ENCODE measurements around the gene CNNM3. TPM values are rescaled to one million over a fixed set of nuclear protein-coding genes. Genes with fewer than 3 reads are reported as not detected.

CNNM3 gene
- total RNA-seq, 2 experiments from 2014 or later: 31.4 to 41.5 TPM

DNA sequence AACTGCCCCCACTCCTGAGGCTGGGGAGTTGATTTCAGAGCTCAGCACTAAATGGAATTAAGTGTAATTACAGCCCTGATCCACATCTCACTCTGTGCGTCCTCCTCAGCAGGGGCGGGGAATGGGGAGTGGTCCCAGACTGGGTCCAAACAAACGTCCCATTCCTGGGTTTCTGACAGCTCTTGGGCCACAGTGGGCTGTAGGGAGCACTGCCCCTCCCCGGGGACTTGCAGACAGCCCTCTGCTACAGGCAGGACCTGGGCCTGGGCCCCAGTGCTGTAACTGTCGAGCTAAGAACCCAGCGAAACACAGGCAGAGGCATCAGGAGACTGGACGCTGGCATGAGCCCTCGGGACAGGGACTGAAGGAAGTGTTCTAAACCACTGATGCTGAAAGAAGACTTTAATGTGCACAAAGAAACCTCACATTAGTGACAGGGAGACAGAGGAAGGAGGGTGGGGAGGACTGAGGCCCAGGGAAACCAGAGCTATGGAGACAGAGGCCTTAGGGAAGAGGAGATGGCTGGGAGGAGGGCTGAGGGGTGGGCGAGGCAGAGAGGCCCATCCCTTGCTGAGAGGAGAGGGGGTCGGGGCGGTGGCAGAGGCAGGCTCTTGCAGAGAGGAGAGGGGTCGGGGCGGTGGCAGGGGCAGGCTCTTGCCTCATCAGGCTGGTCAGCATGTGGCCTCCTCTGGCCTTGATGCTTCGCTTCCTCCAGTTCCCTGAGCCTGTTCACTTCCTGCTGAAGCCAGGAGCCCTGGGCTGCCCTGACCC lies 59.6 kb downstream of the CNNM3 start:
- Mint-ChIP-seq H3K4me1 (peaks cover 15% of the 10 kb centered on the region), H3K36me3 (ENCODE audit: low read depth) (no peaks in the 10 kb centered on the region), H3K27ac (no peak overlapping the region), H3K9me3 (no peaks in the 10 kb centered on the region), H3K27me3 (peaks cover 11% of the 10 kb centered on the region), H3K4me3 (no peak overlapping the region)
- POLR2A ChIA-PET: no interaction called here
- CTCF ChIA-PET: interaction anchor here (1.7 to 1.8 kb wide), 2 partner anchors 16 to 18 kb away, joined by 5 read pairs; partner anchors contain the start of gene ANKRD39
- DNase-seq: no peak

DNA sequence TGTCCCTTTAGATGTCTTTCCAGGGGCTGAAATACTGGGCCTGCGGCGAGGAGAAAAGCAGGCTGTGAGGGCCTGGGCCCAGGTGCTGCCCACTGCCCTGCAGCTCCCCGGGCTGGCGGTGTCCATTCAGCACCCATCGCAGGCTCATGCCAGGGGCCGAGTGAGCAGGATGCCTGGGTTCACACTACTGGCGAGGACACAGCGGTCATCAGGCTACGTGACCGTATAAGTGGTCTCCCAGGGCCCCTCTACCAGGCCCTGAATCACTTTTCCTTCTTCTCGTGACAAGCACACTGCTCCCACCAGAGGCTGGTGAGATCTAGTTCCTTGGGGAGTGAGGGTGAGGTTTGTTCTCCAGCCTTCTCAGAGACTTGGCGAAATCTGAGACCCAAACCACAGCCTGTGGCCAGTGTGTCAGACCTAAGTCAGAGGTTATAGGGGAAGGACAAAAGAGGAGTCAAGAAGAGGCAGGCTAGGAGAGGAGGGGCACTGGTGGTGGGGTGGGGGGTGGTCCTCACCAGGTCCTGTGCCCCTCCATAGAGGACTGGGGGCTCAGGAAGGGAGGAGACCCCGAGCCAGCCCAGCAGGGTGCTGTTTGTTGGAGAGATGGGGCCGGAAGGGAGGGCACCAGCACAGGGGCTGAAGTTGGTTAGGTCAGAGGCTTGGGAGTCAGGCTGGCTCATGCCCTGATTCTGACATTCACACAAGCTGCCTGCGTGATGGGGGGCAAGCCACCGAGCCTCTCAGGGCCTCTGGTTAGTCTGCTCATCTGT lies 60.4 kb downstream of the CNNM3 start:
- no peaks in the 10 kb centered on the region for H3K36me3 Mint-ChIP-seq (ENCODE audit: low read depth)
- no peak overlapping the region for H3K4me3 Mint-ChIP-seq
- H3K4me1 Mint-ChIP-seq: peaks cover 7% of the 10 kb centered on the region
- peak overlapping the region; percentile 42 for H3K27ac Mint-ChIP-seq
- H3K27me3 Mint-ChIP-seq: peaks cover 3% of the 10 kb centered on the region
- CTCF ChIA-PET: interaction anchor here (1.1 to 1.8 kb wide), 3 partner anchors 8 to 19 kb away, joined by 4 to 9 read pairs (median 5); partner anchors contain the start of gene ANKRD39
- POLR2A ChIA-PET: no interaction called here
- DNase-seq: no peak
- H3K9me3 Mint-ChIP-seq: no peaks in the 10 kb centered on the region

DNA sequence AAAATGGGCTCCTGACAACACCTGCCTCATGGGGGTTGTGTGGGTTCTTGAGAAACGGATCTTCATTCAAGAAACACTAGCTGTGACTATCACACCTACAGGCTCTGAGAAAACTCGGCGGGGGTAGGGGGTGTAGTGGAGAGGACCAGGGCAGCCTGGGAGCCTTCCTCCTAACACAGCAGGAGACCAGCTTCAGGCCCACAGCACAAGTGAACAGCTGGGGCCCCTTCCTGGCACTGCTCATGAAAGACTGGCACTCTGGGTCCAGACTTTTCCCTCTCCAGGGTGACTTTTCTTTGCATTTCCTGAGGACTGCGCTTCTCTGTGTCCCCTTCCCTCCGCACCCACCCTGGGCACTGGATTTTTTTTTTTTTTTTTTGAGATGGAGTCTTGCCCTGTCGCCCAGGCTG lies 61.0 kb downstream of the CNNM3 start:
- H3K27me3 Mint-ChIP-seq: peaks cover 3% of the 10 kb centered on the region
- no peak for DNase-seq
- CTCF ChIA-PET: interaction anchor here (1.1 to 1.8 kb wide), 2 partner anchors 9 to 19 kb away, joined by 4 to 9 read pairs; partner anchors contain the start of gene ANKRD39
- H3K4me3 Mint-ChIP-seq: no peak overlapping the region
- H3K27ac Mint-ChIP-seq: peak overlapping the region; percentile 42
- H3K4me1 Mint-ChIP-seq: peaks cover 7% of the 10 kb centered on the region
- no peaks in the 10 kb centered on the region for H3K9me3 Mint-ChIP-seq
- H3K36me3 Mint-ChIP-seq (ENCODE audit: low read depth): no peaks in the 10 kb centered on the region
- POLR2A ChIA-PET: no interaction called here

DNA sequence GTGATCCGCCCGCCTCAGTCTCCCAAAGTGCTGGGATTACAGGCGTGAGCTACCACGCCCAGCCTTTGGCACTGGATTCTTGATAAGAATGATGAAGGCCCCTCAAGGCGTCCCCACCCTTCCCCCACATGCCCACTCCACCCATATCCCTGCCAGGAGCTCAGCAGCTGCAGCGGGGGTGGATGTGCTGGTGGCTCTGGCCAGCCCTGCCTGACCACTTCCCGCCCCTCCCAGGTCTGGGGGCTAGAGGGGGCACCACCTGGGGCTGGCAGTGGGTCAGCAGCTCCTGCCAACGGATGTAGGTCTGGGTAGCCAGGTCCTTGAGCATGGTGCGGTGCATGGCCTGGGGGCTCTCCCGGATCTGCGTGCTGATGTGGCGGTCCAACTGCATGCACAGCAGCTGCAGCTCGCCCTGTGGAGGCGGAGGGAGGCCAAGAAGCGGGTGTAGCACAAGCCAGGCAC lies 61.6 kb downstream of the CNNM3 start:
- no peak for DNase-seq
- H3K9me3 Mint-ChIP-seq: no peaks in the 10 kb centered on the region
- H3K4me3 Mint-ChIP-seq: no peak overlapping the region
- no peak overlapping the region for H3K27ac Mint-ChIP-seq
- no peaks in the 10 kb centered on the region for H3K36me3 Mint-ChIP-seq (ENCODE audit: low read depth)
- peaks cover 3% of the 10 kb centered on the region for H3K27me3 Mint-ChIP-seq
- CTCF ChIA-PET: interaction anchor here (1.1 to 1.8 kb wide), 2 partner anchors 9 to 20 kb away, joined by 4 to 9 read pairs; partner anchors contain the start of gene ANKRD39
- POLR2A ChIA-PET: no interaction called here
- peaks cover 7% of the 10 kb centered on the region for H3K4me1 Mint-ChIP-seq

DNA sequence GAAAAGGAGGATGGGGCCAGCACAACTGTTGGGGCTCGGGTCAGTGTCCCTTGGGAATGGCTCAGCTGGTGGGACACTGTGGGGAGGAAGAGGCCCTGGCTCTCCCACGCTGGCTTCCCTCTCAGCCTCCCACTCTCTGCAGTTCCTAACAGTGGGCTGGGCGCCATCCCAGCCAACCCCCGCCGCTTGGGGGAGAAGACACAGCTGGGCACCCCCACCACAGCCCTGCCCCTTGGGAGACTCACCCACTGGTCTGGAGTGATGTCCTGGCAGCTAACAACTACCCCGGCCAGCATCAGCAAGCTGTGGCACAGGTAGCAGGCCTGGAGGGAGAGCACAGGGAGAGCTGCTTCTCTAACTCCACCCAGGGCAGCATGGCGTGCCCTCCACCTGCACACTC lies 62.1 kb downstream of the CNNM3 start:
- DNase-seq: no peak
- Mint-ChIP-seq H3K9me3 (no peaks in the 10 kb centered on the region), H3K4me3 (no peak overlapping the region), H3K4me1 (peaks cover 7% of the 10 kb centered on the region), H3K27me3 (peaks cover 3% of the 10 kb centered on the region), H3K27ac (no peak overlapping the region), H3K36me3 (ENCODE audit: low read depth) (no peaks in the 10 kb centered on the region)
- ChIA-PET CTCF (interaction anchor here (0.6 to 1.8 kb wide), 2 partner anchors 21 to 110 kb away, joined by 4 to 9 read pairs; partner anchors contain the start of gene ANKRD39), POLR2A (no interaction called here)

DNA sequence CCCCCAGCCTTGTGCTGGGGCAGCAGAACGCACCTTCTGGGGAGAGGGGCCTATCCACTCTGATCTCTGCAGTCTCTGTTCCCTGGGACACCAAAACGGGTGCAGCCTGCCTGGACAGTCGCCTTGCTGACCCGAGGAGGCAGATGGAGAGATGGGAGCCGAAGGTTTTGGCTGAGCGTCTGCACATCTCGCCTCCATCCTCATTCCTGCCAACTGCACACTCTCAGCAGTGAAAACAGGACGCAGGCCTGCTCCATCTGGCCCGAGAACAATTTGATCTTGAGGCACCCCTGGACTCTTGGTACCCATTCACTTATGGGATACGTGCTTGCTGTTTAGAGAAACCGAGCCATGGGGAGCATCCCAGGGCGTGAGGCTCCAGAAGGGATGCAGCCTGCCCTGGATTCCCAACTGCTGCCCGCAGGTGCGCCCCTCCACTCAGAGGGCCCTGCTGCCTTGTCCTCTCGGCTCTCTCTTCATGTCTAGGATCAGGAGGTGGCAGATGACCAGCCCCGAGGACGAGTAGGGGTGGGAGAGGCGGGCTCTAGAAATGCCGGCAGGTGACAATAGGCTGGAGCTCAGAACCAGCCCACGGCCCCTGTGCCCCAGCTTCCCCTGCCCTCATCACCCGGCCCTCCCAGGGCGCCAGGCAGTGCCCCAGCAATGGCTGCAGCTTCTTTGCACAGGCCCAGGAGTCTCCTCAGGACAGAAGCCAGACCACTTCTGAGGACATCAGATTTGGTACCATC lies 62.9 kb downstream of the CNNM3 start:
- Mint-ChIP-seq H3K4me3 (no peak overlapping the region), H3K4me1 (peaks cover 6% of the 10 kb centered on the region), H3K36me3 (ENCODE audit: low read depth) (no peaks in the 10 kb centered on the region), H3K27me3 (peaks cover 3% of the 10 kb centered on the region), H3K9me3 (no peaks in the 10 kb centered on the region), H3K27ac (no peak overlapping the region)
- CTCF ChIA-PET: interaction anchor here (0.6 to 1.8 kb wide), 4 partner anchors 9 to 109 kb away, joined by 3 to 9 read pairs (median 4); partner anchors contain the start of gene ANKRD39
- no peak for DNase-seq
- POLR2A ChIA-PET: no interaction called here

DNA sequence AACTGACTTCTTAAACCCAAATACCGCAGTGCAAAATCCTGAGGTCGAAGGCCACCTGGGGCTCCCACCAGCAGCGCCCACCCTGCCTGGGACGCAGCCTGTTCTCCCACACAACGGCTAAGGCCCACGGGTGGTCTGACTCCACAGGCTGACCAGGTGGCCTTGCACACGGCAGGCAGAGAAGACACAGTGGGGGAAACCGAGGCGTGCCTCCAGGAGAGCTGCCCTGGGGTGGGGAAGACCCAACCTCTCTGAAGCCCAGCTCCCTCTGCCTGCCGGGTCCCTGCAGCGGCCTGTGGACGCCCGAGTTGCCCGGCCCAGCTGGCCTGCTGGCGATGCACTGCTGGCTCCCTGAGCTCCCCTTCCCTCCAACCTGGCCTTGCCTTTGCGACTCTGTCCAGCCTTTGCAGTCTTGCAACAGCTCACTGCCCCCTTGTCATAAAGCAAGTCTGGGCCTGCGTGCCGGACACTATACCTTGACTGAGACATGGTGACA lies 63.5 kb downstream of the CNNM3 start:
- Mint-ChIP-seq H3K4me1 (peaks cover under 1% of the 10 kb centered on the region), H3K27me3 (no peaks in the 10 kb centered on the region), H3K9me3 (no peaks in the 10 kb centered on the region), H3K27ac (peak overlapping the region; percentile 46), H3K4me3 (no peak overlapping the region), H3K36me3 (ENCODE audit: low read depth) (no peaks in the 10 kb centered on the region)
- no peak for DNase-seq
- CTCF ChIA-PET: interaction anchor here (0.5 to 1.5 kb wide), 5 partner anchors 9 to 31 kb away, joined by 3 to 5 read pairs (median 3); partner anchors contain the start of gene ANKRD39
- POLR2A ChIA-PET: no interaction called here

DNA sequence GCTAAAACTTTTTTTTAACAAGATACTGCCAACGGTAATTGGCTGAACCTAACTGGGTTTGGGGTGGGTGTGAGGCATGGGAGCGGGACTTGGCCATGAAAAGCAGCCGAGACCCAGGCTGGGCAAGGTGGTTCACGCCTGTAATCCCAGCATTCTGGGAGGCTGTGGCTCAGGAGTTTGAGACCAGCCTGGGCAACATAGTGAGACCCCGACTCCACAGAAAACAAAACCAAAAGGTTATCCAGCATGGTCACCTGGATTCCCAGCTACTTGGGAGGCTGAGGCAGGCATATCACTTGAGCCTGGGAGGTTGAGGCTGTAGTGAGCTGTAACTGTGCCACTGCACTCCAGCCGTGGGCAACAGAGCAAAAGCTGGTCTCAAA lies 64.8 kb downstream of the CNNM3 start:
- no peak for DNase-seq
- POLR2A ChIA-PET: no interaction called here
- no peaks in the 10 kb centered on the region for H3K36me3 Mint-ChIP-seq (ENCODE audit: low read depth)
- no peak overlapping the region for H3K27ac Mint-ChIP-seq
- CTCF ChIA-PET: interaction anchor here (0.6 to 1.5 kb wide), 8 partner anchors 18 to 86 kb away, joined by 3 to 5 read pairs (median 3); partner anchors contain the start of gene ANKRD39
- no peaks in the 10 kb centered on the region for H3K9me3 Mint-ChIP-seq
- no peaks in the 10 kb centered on the region for H3K4me1 Mint-ChIP-seq
- no peak overlapping the region for H3K4me3 Mint-ChIP-seq
- no peaks in the 10 kb centered on the region for H3K27me3 Mint-ChIP-seq

DNA sequence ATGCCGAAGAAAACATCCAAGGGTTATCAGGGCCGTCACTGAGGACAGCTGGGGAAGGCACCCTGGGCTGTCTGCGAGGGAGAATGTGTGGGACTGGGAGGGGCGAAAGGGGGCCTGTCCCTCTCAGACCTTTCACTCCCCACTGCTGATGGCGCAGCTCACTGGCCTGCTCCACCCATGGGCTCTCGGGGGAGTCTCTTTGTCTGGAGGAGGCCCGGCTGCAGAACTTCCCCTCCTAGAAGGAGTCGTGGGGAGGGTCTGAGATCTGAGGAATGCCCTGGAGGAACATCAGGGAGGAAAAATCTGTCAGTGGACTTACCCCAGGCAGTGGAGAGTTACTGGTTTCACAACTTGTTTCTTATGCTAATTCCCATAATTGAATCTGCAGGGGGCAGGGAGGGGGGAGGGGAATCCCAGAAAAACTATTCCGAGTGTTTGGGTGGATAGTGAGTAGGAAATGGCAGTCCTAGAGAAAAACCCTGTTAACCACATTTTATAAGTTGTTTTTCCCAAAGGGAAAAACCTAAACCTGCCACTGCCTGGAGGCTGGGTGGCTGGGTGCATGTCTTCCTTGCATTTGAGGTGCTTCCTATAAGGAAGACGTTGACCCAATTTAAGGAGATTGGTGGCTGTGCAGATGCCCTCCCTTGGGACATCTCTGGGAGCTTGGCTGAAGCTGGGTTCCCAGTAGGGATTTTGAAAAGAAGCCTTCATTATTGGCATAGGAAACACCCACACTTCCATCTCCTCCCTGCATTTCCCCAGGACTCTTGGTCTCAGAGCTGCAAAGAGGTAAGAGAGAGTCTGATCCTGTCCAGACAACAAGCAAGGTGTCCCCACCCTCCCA lies 65.5 kb downstream of the CNNM3 start:
- H3K27me3 Mint-ChIP-seq: no peaks in the 10 kb centered on the region
- ChIA-PET CTCF (interaction anchor here (0.7 to 1.8 kb wide), 5 partner anchors 10 to 85 kb away, joined by 3 to 5 read pairs (median 3); no protein-coding TSS in a partner anchor), POLR2A (no interaction called here)
- no peaks in the 10 kb centered on the region for H3K36me3 Mint-ChIP-seq (ENCODE audit: low read depth)
- no peak overlapping the region for H3K27ac Mint-ChIP-seq
- H3K9me3 Mint-ChIP-seq: no peaks in the 10 kb centered on the region
- no peaks in the 10 kb centered on the region for H3K4me1 Mint-ChIP-seq
- DNase-seq: no peak
- H3K4me3 Mint-ChIP-seq: no peak overlapping the region

DNA sequence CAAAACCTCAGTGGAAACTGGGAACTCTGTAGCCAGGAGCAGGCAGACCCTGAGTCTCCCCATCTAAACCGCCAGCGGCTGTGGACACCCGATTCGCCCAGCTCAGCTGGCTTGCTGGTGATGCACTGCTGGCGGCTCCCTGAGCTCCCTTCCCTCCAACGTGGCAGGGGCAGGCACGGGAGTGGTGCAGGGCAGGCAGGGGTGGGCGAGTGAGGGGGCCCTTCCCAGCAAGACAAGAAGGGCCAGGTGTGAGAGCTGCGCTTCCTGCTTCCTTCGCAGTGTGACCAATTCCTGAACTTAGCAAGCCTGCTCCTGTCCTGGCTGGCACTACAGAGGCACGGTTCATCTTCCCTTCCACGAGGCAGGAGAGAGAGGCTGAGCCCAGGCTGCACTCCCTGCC lies 66.2 kb downstream of the CNNM3 start:
- H3K4me1 Mint-ChIP-seq: peaks cover 1% of the 10 kb centered on the region
- no peak overlapping the region for H3K4me3 Mint-ChIP-seq
- no peak overlapping the region for H3K27ac Mint-ChIP-seq
- no peaks in the 10 kb centered on the region for H3K36me3 Mint-ChIP-seq (ENCODE audit: low read depth)
- ChIA-PET CTCF (interaction anchor here (1.1 to 1.8 kb wide), 3 partner anchors 9 to 24 kb away, joined by 3 to 5 read pairs (median 3); no protein-coding TSS in a partner anchor), POLR2A (no interaction called here)
- H3K9me3 Mint-ChIP-seq: no peaks in the 10 kb centered on the region
- H3K27me3 Mint-ChIP-seq: no peaks in the 10 kb centered on the region
- DNase-seq: no peak

DNA sequence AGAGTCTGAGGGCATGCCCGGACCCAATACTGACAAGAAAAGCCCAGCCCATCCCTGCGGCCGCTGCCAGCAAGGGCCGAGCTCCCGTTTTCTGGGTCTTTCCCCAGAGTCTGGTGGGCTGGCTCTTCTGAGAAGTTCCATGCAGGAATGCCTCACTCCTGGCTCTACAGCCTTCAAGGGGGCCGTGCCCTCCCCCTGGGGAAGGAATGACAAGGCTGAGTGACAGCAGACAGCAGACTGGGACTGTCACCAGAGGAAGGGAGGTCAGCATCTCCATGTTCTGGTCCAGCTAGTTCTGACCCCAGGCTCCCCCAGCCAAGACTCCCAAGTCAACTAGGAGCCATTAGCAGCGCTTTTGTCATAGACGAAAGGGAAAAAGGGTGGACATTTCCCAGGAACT lies 66.8 kb downstream of the CNNM3 start:
- Mint-ChIP-seq H3K9me3 (no peaks in the 10 kb centered on the region), H3K4me1 (peaks cover 6% of the 10 kb centered on the region), H3K4me3 (no peak overlapping the region), H3K36me3 (ENCODE audit: low read depth) (no peaks in the 10 kb centered on the region), H3K27ac (no peak overlapping the region), H3K27me3 (no peaks in the 10 kb centered on the region)
- no peak for DNase-seq
- POLR2A ChIA-PET: no interaction called here
- CTCF ChIA-PET: interaction anchor here (0.9 to 1.8 kb wide), 4 partner anchors 8 to 56 kb away, joined by 3 to 5 read pairs (median 3); no protein-coding TSS in a partner anchor
